Neural progenitor cell (in vitro differentiated cells): Measurements from ENCODE around the gene ZFPM1. TPM values are rescaled to one million over a fixed set of nuclear protein-coding genes. Genes with fewer than 3 reads are reported as not detected.
A peak's percentile ranks its signal among the peaks of the same experiment; 100 is the strongest.

Experiments
- DNase-seq: peaks from one replicate; pipeline ENCODE4 v3.0.0-alpha.2; 2016; ENCODE audit warnings: low spot score
- H2AFZ ChIP-seq: fragments of 200-600 bp; sonication (generic); replicated peaks from 2 replicates; pipeline ENCODE4 v1.6.1; 2016; ENCODE audit warnings: antibody characterized with exemption
- H3F3A ChIP-seq: fragments of 200-600 bp; sonication (generic); 2 replicates; pipeline ENCODE4 v1.6.1; 2016; ENCODE audit warnings: antibody characterized with exemption, low read depth
- H3K27ac ChIP-seq: fragments of 200-600 bp; sonication (generic); 2 replicates; pipeline ENCODE4 v1.5.1; 2016; ENCODE audit warnings: mild to moderate bottlenecking
- H3K27me3 ChIP-seq: fragments of 200-600 bp; sonication (generic); 2 replicates; pipeline ENCODE4 v1.6.1; 2016; ENCODE audit warnings: mild to moderate bottlenecking, moderate library complexity
- H3K36me3 ChIP-seq: fragments of 200-600 bp; sonication (generic); 2 replicates; pipeline ENCODE4 v1.5.1; 2016
- H3K4me1 ChIP-seq: fragments of 200-600 bp; sonication (generic); 2 replicates; pipeline ENCODE4 v1.6.1; 2016; ENCODE audit warnings: mixed run types
- H3K4me2 ChIP-seq: fragments of 200-600 bp; sonication (generic); 2 replicates; pipeline ENCODE4 v1.6.1; 2016
- H3K4me3 ChIP-seq: fragments of 200-600 bp; sonication (generic); 2 replicates; pipeline ENCODE4 v1.5.1; 2016
- H3K79me2 ChIP-seq: fragments of 200-600 bp; sonication (generic); 2 replicates; pipeline ENCODE4 v1.6.1; 2016; ENCODE audit warnings: low read depth
- H3K9ac ChIP-seq: fragments of 200-600 bp; sonication (generic); 2 replicates; pipeline ENCODE4 v1.6.1; 2016
- H3K9me3 ChIP-seq: fragments of 200-600 bp; sonication (generic); 2 replicates; pipeline ENCODE4 v1.5.1; 2016; ENCODE audit warnings: low read depth
- H4K20me1 ChIP-seq: fragments of 200-600 bp; sonication (generic); 2 replicates; pipeline ENCODE4 v1.6.1; 2016; ENCODE audit warnings: low read depth
- H3K27ac Mint-ChIP-seq: 3 replicates; pipeline ENCODE4 v1.8.0; 2021; ENCODE audit warnings: mixed read lengths
- H3K27me3 Mint-ChIP-seq: 2 replicates; pipeline ENCODE4 v1.8.0; 2022; ENCODE audit warnings: low read depth, mild to moderate bottlenecking, inconsistent platforms, moderate library complexity, mixed read lengths; ENCODE audit not compliant: insufficient read depth
- H3K36me3 Mint-ChIP-seq: 3 replicates; pipeline ENCODE4 v1.8.0; 2021; ENCODE audit warnings: mixed read lengths
- H3K4me1 Mint-ChIP-seq: 3 replicates; pipeline ENCODE4 v1.8.0; 2021; ENCODE audit warnings: mixed read lengths
- H3K4me3 Mint-ChIP-seq: 3 replicates; pipeline ENCODE4 v1.8.0; 2021; ENCODE audit warnings: mild to moderate bottlenecking, moderate library complexity, mixed read lengths
- H3K9me3 Mint-ChIP-seq: 3 replicates; pipeline ENCODE4 v1.8.0; 2020; ENCODE audit warnings: mixed read lengths
- CTCF ChIP-seq: fragments of 200-600 bp; sonication (generic); IDR thresholded peaks from 2 replicates; pipeline ENCODE4 v1.5.1; 2017; ENCODE audit warnings: antibody characterized with exemption, mild to moderate bottlenecking
- EZH2 ChIP-seq: fragments of 200-600 bp; sonication (generic); IDR thresholded peaks from 2 replicates; pipeline ENCODE4 v1.6.1; 2017; ENCODE audit warnings: antibody characterized with exemption, mild to moderate bottlenecking, moderate library complexity
- EZH2phosphoT487 ChIP-seq: fragments of 200-600 bp; sonication (generic); IDR thresholded peaks from 2 replicates; pipeline ENCODE4 v1.6.1; 2017; ENCODE audit warnings: antibody characterized with exemption
- total RNA-seq: library from RNA; depleted of rRNA; stranded (reverse); fragments of >200 nt; gene quantifications from 2 replicates; pipeline ENCODE4 v1.2.3, GENCODE V29; 2015; ENCODE audit warnings: low replicate concordance

The ZFPM1 gene
- total RNA-seq, 1 donor from 2014 or later: 0.36 TPM

- Histone ChIP-seq H3K4me3 (no peak overlapping the region), H3K27ac (no peak overlapping the region), H4K20me1 (peaks cover under 1% of the 10 kb centered on the region), H3K27me3 (peaks cover 38% of the 10 kb centered on the region), H2AFZ (no peak overlapping the region), H3K4me2 (no peak overlapping the region), H3K36me3 (no peaks in the 10 kb centered on the region), H3F3A (no peaks in the 10 kb centered on the region), H3K9me3 (no peaks in the 10 kb centered on the region), H3K9ac (no peak overlapping the region), H3K79me2 (no peaks in the 10 kb centered on the region), H3K4me1 (no peaks in the 10 kb centered on the region)
- Mint-ChIP-seq H3K9me3 (peaks cover 3% of the 10 kb centered on the region), H3K27me3 (peaks cover 14% of the 10 kb centered on the region), H3K4me1 (peaks cover 5% of the 10 kb centered on the region), H3K36me3 (no peaks in the 10 kb centered on the region), H3K4me3 (no peak overlapping the region), H3K27ac (no peak overlapping the region)
- DNase-seq: no peak
- TF ChIP-seq EZH2 (no peak), CTCF (no peak), EZH2phosphoT487 (no peak)
These were observed 4.4 kb upstream of the ZFPM1 start for GRCh38 chr16:88448461-88449266.

DNA sequence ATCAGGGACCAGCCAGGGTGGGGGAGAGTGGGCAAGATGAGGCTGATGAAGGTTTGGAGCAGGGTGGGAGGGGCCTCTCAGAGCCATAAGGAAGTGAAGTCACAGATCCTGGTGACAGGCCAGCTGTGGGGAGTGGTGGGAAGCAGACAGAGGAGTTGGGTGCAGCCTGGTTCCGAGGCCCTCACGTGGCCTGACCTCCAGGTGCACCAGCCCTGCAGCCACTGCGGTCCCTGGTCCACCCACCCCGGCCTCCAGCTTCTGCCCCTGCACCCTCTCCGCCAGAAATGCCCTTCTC, 3.9 kb upstream of the ZFPM1 start:
- no peak overlapping the region for H3K4me3 Mint-ChIP-seq
- H3K36me3 ChIP-seq: no peaks in the 10 kb centered on the region
- H2AFZ ChIP-seq: no peak overlapping the region
- H3K4me1 Mint-ChIP-seq: peaks cover 5% of the 10 kb centered on the region
- no peaks in the 10 kb centered on the region for H3K9me3 ChIP-seq
- peaks cover 5% of the 10 kb centered on the region for H3F3A ChIP-seq
- no peak overlapping the region for H3K27ac Mint-ChIP-seq
- H3K4me1 ChIP-seq: peaks cover 5% of the 10 kb centered on the region
- peaks cover 3% of the 10 kb centered on the region for H3K9me3 Mint-ChIP-seq
- no peaks in the 10 kb centered on the region for H3K36me3 Mint-ChIP-seq
- H3K27ac ChIP-seq: no peak overlapping the region
- TF ChIP-seq EZH2phosphoT487 (no peak), CTCF (no peak), EZH2 (no peak)
- no peaks in the 10 kb centered on the region for H3K79me2 ChIP-seq
- no peak overlapping the region for H3K4me2 ChIP-seq
- H3K9ac ChIP-seq: no peak overlapping the region
- peaks cover 12% of the 10 kb centered on the region for H3K27me3 Mint-ChIP-seq
- H3K27me3 ChIP-seq: peaks cover 44% of the 10 kb centered on the region
- no peak overlapping the region for H3K4me3 ChIP-seq
- H4K20me1 ChIP-seq: peaks cover 6% of the 10 kb centered on the region
- no peak for DNase-seq

- H3F3A ChIP-seq: peaks cover 15% of the 10 kb centered on the region
- Mint-ChIP-seq H3K4me1 (peaks cover 13% of the 10 kb centered on the region), H3K27ac (no peak overlapping the region), H3K36me3 (no peaks in the 10 kb centered on the region), H3K9me3 (peaks cover 3% of the 10 kb centered on the region), H3K27me3 (peaks cover 20% of the 10 kb centered on the region), H3K4me3 (peak overlapping the region; percentile 76)
- no peak overlapping the region for H3K4me2 ChIP-seq
- no peak overlapping the region for H3K27ac ChIP-seq
- H3K4me1 ChIP-seq: peaks cover 16% of the 10 kb centered on the region
- H3K9ac ChIP-seq: no peak overlapping the region
- no peaks in the 10 kb centered on the region for H3K9me3 ChIP-seq
- peaks cover 22% of the 10 kb centered on the region for H4K20me1 ChIP-seq
- H2AFZ ChIP-seq: no peak overlapping the region
- no peaks in the 10 kb centered on the region for H3K36me3 ChIP-seq
- TF ChIP-seq EZH2phosphoT487 (no peak), CTCF (no peak), EZH2 (peak; percentile 21)
- no peaks in the 10 kb centered on the region for H3K79me2 ChIP-seq
- H3K27me3 ChIP-seq: peaks cover 70% of the 10 kb centered on the region
- no peak for DNase-seq
- H3K4me3 ChIP-seq: no peak overlapping the region
These were observed 1.2 kb upstream of the ZFPM1 start for GRCh38 chr16:88451586-88452481.
